ENCODE data around the gene SLC22A23. TPM values are rescaled to one million over a fixed set of nuclear protein-coding genes. Genes with fewer than 3 reads are reported as not detected.
A peak's percentile ranks its signal among the peaks of the same experiment; 100 is the strongest.

SLC22A23 gene
- total RNA-seq, 1 donor from 2014 or later, result 5.7 TPM

DNA sequence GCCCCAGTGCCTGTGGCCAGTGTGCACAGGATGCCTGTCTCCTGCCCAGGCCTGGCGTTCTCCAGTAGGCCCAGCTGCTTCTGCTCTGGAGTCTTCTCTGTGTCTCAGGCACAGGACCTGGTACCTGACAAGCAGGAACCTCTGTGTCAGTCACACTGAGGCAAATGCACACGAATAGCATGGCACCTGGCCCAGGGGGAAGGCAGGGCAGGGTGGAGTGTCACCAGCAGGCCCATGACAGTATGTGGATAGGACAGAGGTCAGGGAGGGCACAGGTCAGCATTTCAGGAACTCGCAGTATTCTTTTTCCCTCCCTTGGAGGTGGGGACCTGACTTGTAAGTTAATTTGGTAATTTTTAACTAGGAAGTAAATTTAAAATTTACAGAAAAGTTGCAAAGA lies 192.5 kb downstream of the SLC22A23 start:
- Histone ChIP-seq H4K20me1 (ENCODE audit: insufficient read depth, low read length) (peaks cover 73% of the 10 kb centered on the region), H3K4me3 (ENCODE audit: insufficient read depth, low read depth, low read length) (no peak overlapping the region), H3K27me3 (ENCODE audit: insufficient read depth, low read length) (no peaks in the 10 kb centered on the region), H3K9ac (ENCODE audit: low read length) (no peak overlapping the region), H2AFZ (ENCODE audit: low read depth, low read length) (no peak overlapping the region), H3K4me1 (ENCODE audit: insufficient read depth, low read length) (peaks cover 11% of the 10 kb centered on the region), H3K36me3 (ENCODE audit: insufficient read depth, low read length) (peaks cover 12% of the 10 kb centered on the region), H3K4me2 (ENCODE audit: low read length) (no peak overlapping the region), H3K9me3 (ENCODE audit: insufficient read depth, low read depth, low read length) (no peaks in the 10 kb centered on the region), H3K79me2 (ENCODE audit: insufficient read depth, low read length) (peaks cover 79% of the 10 kb centered on the region), H3K27ac (ENCODE audit: low read depth, low read length) (no peak overlapping the region)
- Mint-ChIP-seq H3K4me3 (ENCODE audit: unreplicated experiment) (no peak overlapping the region), H3K9me3 (ENCODE audit: unreplicated experiment) (no peaks in the 10 kb centered on the region), H3K27me3 (ENCODE audit: low read depth, unreplicated experiment) (no peaks in the 10 kb centered on the region), H3K4me1 (ENCODE audit: low read depth, unreplicated experiment) (peaks cover 15% of the 10 kb centered on the region), H3K27ac (ENCODE audit: unreplicated experiment) (no peak overlapping the region), H3K36me3 (ENCODE audit: low read depth, unreplicated experiment) (peaks cover 2% of the 10 kb centered on the region)
- DNase-seq (ENCODE audit: low read depth) (no peak), FAIRE-seq (no peak)
- TF ChIP-seq, protein P1, sequence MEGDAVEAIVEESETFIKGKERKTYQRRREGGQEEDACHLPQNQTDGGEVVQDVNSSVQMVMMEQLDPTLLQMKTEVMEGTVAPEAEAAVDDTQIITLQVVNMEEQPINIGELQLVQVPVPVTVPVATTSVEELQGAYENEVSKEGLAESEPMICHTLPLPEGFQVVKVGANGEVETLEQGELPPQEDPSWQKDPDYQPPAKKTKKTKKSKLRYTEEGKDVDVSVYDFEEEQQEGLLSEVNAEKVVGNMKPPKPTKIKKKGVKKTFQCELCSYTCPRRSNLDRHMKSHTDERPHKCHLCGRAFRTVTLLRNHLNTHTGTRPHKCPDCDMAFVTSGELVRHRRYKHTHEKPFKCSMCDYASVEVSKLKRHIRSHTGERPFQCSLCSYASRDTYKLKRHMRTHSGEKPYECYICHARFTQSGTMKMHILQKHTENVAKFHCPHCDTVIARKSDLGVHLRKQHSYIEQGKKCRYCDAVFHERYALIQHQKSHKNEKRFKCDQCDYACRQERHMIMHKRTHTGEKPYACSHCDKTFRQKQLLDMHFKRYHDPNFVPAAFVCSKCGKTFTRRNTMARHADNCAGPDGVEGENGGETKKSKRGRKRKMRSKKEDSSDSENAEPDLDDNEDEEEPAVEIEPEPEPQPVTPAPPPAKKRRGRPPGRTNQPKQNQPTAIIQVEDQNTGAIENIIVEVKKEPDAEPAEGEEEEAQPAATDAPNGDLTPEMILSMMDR (IDR thresholded peaks at IDR 0.05; ENCODE audit: insufficient read depth, low read depth, low read length), result no peak
- TF ChIP-seq EZH2 (IDR thresholded peaks at IDR 0.05; ENCODE audit: insufficient read depth, low read length), result no peak

DNA sequence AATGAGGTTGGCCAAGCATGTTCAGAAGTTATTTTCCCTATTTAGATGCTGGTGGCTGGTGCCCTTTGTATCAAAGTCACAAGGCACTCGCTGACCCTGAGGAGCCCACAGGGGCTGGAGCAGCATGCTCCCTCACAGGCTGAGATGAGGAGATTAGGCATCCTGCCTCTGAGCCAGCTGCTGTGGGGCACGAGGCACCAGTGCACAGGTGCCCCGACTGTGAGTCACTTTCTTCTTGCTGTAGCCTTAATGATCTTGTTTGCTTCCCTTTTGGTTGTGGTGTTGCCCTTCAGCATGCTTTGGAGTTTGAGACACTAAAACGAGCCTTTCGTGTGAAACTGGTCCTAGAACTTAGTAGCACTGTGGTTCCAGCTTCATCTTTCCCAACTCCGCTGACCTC lies 193.8 kb downstream of the SLC22A23 start:
- Histone ChIP-seq H3K27ac (ENCODE audit: low read depth, low read length) (no peak overlapping the region), H4K20me1 (ENCODE audit: insufficient read depth, low read length) (peaks cover 66% of the 10 kb centered on the region), H3K27me3 (ENCODE audit: insufficient read depth, low read length) (no peaks in the 10 kb centered on the region), H3K9ac (ENCODE audit: low read length) (no peak overlapping the region), H2AFZ (ENCODE audit: low read depth, low read length) (no peak overlapping the region), H3K4me3 (ENCODE audit: insufficient read depth, low read depth, low read length) (no peak overlapping the region), H3K4me2 (ENCODE audit: low read length) (no peak overlapping the region), H3K4me1 (ENCODE audit: insufficient read depth, low read length) (peaks cover 11% of the 10 kb centered on the region), H3K79me2 (ENCODE audit: insufficient read depth, low read length) (peaks cover 81% of the 10 kb centered on the region), H3K9me3 (ENCODE audit: insufficient read depth, low read depth, low read length) (no peaks in the 10 kb centered on the region), H3K36me3 (ENCODE audit: insufficient read depth, low read length) (peaks cover 12% of the 10 kb centered on the region)
- Mint-ChIP-seq H3K4me3 (ENCODE audit: unreplicated experiment) (no peak overlapping the region), H3K9me3 (ENCODE audit: unreplicated experiment) (no peaks in the 10 kb centered on the region), H3K36me3 (ENCODE audit: low read depth, unreplicated experiment) (peaks cover 2% of the 10 kb centered on the region), H3K27me3 (ENCODE audit: low read depth, unreplicated experiment) (no peaks in the 10 kb centered on the region), H3K27ac (ENCODE audit: unreplicated experiment) (no peak overlapping the region), H3K4me1 (ENCODE audit: low read depth, unreplicated experiment) (peaks cover 15% of the 10 kb centered on the region)
- no peak for TF ChIP-seq EZH2 (IDR thresholded peaks at IDR 0.05; ENCODE audit: insufficient read depth, low read length)
- TF ChIP-seq, protein P1 (IDR thresholded peaks at IDR 0.05; ENCODE audit: insufficient read depth, low read depth, low read length), result no peak
- no peak for DNase-seq (ENCODE audit: low read depth)
- FAIRE-seq, result no peak

DNA sequence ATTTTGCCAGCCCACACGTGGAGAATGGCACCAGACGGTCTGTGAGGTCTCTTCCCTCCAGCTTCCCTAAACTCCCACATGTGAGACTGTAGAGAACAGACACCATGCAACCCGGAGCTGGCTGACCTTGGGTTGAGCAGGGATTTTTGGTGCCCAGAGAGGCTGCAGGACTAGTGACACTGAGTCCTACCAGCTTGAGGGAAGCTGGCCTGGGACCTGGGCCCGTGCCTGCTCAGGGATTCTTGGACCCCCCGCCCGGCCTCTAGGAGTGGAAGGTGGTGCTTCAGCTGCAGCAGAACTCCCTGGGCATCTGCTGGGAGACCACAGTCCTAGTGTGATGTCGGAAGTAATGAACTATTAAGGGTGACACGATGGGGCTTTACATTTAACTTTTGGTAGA lies 194.9 kb downstream of the SLC22A23 start:
- H3K9me3 Mint-ChIP-seq (ENCODE audit: unreplicated experiment), result no peaks in the 10 kb centered on the region
- no peak for TF ChIP-seq EZH2 (IDR thresholded peaks at IDR 0.05; ENCODE audit: insufficient read depth, low read length)
- TF ChIP-seq, protein P1 (IDR thresholded peaks at IDR 0.05; ENCODE audit: insufficient read depth, low read depth, low read length), result no peak
- H3K36me3 Mint-ChIP-seq (ENCODE audit: low read depth, unreplicated experiment), result no peaks in the 10 kb centered on the region
- Histone ChIP-seq H3K4me1 (ENCODE audit: insufficient read depth, low read length) (peaks cover 11% of the 10 kb centered on the region), H3K79me2 (ENCODE audit: insufficient read depth, low read length) (peaks cover 77% of the 10 kb centered on the region), H3K27ac (ENCODE audit: low read depth, low read length) (no peak overlapping the region), H3K9me3 (ENCODE audit: insufficient read depth, low read depth, low read length) (no peaks in the 10 kb centered on the region), H3K4me3 (ENCODE audit: insufficient read depth, low read depth, low read length) (no peak overlapping the region), H2AFZ (ENCODE audit: low read depth, low read length) (no peak overlapping the region), H3K27me3 (ENCODE audit: insufficient read depth, low read length) (no peaks in the 10 kb centered on the region), H4K20me1 (ENCODE audit: insufficient read depth, low read length) (peaks cover 58% of the 10 kb centered on the region), H3K36me3 (ENCODE audit: insufficient read depth, low read length) (peaks cover 8% of the 10 kb centered on the region), H3K9ac (ENCODE audit: low read length) (no peak overlapping the region), H3K4me2 (ENCODE audit: low read length) (no peak overlapping the region)
- DNase-seq (ENCODE audit: low read depth) (no peak), FAIRE-seq (no peak)
- no peaks in the 10 kb centered on the region for H3K27me3 Mint-ChIP-seq (ENCODE audit: low read depth, unreplicated experiment)
- peaks cover 15% of the 10 kb centered on the region for H3K4me1 Mint-ChIP-seq (ENCODE audit: low read depth, unreplicated experiment)
- H3K27ac Mint-ChIP-seq (ENCODE audit: unreplicated experiment), result no peak overlapping the region
- peak overlapping the region; percentile 66 for H3K4me3 Mint-ChIP-seq (ENCODE audit: unreplicated experiment)
